Trophoblast cell (in vitro differentiated cells and primary cell): ENCODE data around the gene AEBP1.

Experiments used
- DNase-seq, 2 donors: peaks; one replicate each; pipeline ENCODE4 v3.0.0-alpha.2; 2016
- H2AFZ ChIP-seq: 2 replicates; pipeline ENCODE4 v1.6.1; 2013; ENCODE audit warnings: low read length, moderate library complexity, mild to moderate bottlenecking; ENCODE audit not compliant: insufficient read depth, poor library complexity
- H2AK5ac ChIP-seq: 2 replicates; pipeline ENCODE4 v1.6.1; 2013; ENCODE audit warnings: mild to moderate bottlenecking, low read length
- H2BK120ac ChIP-seq: 2 replicates; pipeline ENCODE4 v1.6.1; 2013; ENCODE audit warnings: low read length, mild to moderate bottlenecking, moderate library complexity; ENCODE audit not compliant: insufficient read depth, poor library complexity
- H2BK12ac ChIP-seq: 2 replicates; pipeline ENCODE4 v1.6.1; 2013; ENCODE audit warnings: mild to moderate bottlenecking, low read length, moderate library complexity
- H2BK5ac ChIP-seq: 2 replicates; pipeline ENCODE4 v1.6.1; 2013; ENCODE audit warnings: low read length, low read depth, moderate library complexity, mild to moderate bottlenecking; ENCODE audit not compliant: poor library complexity
- H3K14ac ChIP-seq: 2 replicates; pipeline ENCODE4 v1.6.1; 2013; ENCODE audit warnings: mild to moderate bottlenecking, low read length
- H3K18ac ChIP-seq: 2 replicates; pipeline ENCODE4 v1.6.1; 2013; ENCODE audit warnings: mild to moderate bottlenecking, low read length
- H3K23ac ChIP-seq: 2 replicates; pipeline ENCODE4 v1.6.1; 2013; ENCODE audit warnings: low read length
- H3K27ac ChIP-seq: 2 replicates; pipeline ENCODE4 v1.5.1; 2013; ENCODE audit warnings: low read depth, mild to moderate bottlenecking, inconsistent platforms, low read length, moderate library complexity
- H3K27me3 ChIP-seq: 2 replicates; pipeline ENCODE4 v1.6.1; 2013; ENCODE audit warnings: inconsistent platforms, mild to moderate bottlenecking, low read length, moderate library complexity; ENCODE audit not compliant: insufficient read depth
- H3K36me3 ChIP-seq, 2 experiments: 1 replicate in 1 of 2; 2 replicates in 1 of 2; pipeline ENCODE4 v1.6.1; 2013; ENCODE audit warnings: low read length in 2 of 2, mild to moderate bottlenecking in 2 of 2, moderate library complexity in 1 of 2; ENCODE audit not compliant: insufficient read depth in 2 of 2, control insufficient read depth in 1 of 2
- H3K4ac ChIP-seq: 2 replicates; pipeline ENCODE4 v1.6.1; 2013; ENCODE audit warnings: low read depth, mild to moderate bottlenecking, low read length, moderate library complexity
- H3K4me1 ChIP-seq, 2 experiments: 1 replicate in 1 of 2; 2 replicates in 1 of 2; pipeline ENCODE4 v1.6.1; 2013; ENCODE audit warnings: low read length in 2 of 2, mild to moderate bottlenecking in 2 of 2, moderate library complexity in 1 of 2; ENCODE audit not compliant: insufficient read depth in 2 of 2, control insufficient read depth in 1 of 2
- H3K4me2 ChIP-seq: 2 replicates; pipeline ENCODE4 v1.6.1; 2013; ENCODE audit warnings: inconsistent platforms, mild to moderate bottlenecking, low read length, moderate library complexity
- H3K4me3 ChIP-seq: 2 replicates; pipeline ENCODE4 v1.5.1; 2013; ENCODE audit warnings: mild to moderate bottlenecking, low read depth, low read length, inconsistent platforms
- H3K79me1 ChIP-seq: one replicate; pipeline ENCODE4 v1.6.1; 2013; ENCODE audit warnings: low read length
- H3K79me2 ChIP-seq: 2 replicates; pipeline ENCODE4 v1.6.1; 2013; ENCODE audit warnings: low read length, mild to moderate bottlenecking; ENCODE audit not compliant: control insufficient read depth, insufficient read depth, poor library complexity
- H3K9ac ChIP-seq: 2 replicates; pipeline ENCODE4 v1.6.1; 2013; ENCODE audit warnings: mild to moderate bottlenecking, low read length
- H3K9me3 ChIP-seq: 2 replicates; pipeline ENCODE4 v1.6.1; 2013; ENCODE audit warnings: low read depth, mild to moderate bottlenecking, control low read depth, inconsistent platforms, low read length; ENCODE audit not compliant: insufficient read depth
- H4K12ac ChIP-seq: 2 replicates; pipeline ENCODE4 v1.6.1; 2013; ENCODE audit warnings: low read depth, mild to moderate bottlenecking, low read length, moderate library complexity
- H4K8ac ChIP-seq: 2 replicates; pipeline ENCODE4 v1.6.1; 2013; ENCODE audit warnings: low read depth, mild to moderate bottlenecking, low read length, moderate library complexity
- H4K91ac ChIP-seq: one replicate; pipeline ENCODE4 v1.6.1; 2013; ENCODE audit warnings: low read depth, mild to moderate bottlenecking, low read length, moderate library complexity
- WGBS: extraction: QIAGEN DNeasy Blood & Tissue Kit; methylation state at CpG from one replicate; pipeline ENCODE4 v1.1.7; 2013; ENCODE audit warnings: missing lambda C conversion rate; ENCODE audit not compliant: insufficient read length, insufficient coverage; ENCODE audit errors: extremely low coverage; 5-methylcytosine and 5-hydroxymethylcytosine counted together

Gene AEBP1

GRCh38 chr7:44105832-44106231, 1.7 kb downstream of the AEBP1 start:
- no peak for DNase-seq
- Histone ChIP-seq H2BK120ac (no peak overlapping the region), H3K4ac (no peak overlapping the region)

GRCh38 chr7:44106311-44107065, 2.3 kb downstream of the AEBP1 start:
- Histone ChIP-seq H3K79me2 (no peaks in the 10 kb centered on the region), H3K4me3 (no peak overlapping the region), H2AFZ (no peak overlapping the region), H3K18ac (no peak overlapping the region), H4K12ac (no peak overlapping the region), H4K8ac (no peak overlapping the region), H2BK12ac (no peak overlapping the region), H3K4me2 (no peak overlapping the region), H3K36me3 (peaks cover 42 to 43% of the 10 kb centered on the region in 2 experiments), H3K14ac (no peak overlapping the region), H2BK5ac (no peak overlapping the region), H3K4me1 (peaks cover 9 to 10% of the 10 kb centered on the region in 2 experiments), H4K91ac (no peak overlapping the region), H3K9ac (no peak overlapping the region), H3K79me1 (peaks cover 11% of the 10 kb centered on the region), H3K27ac (no peak overlapping the region), H3K9me3 (peaks cover 1% of the 10 kb centered on the region), H3K23ac (no peak overlapping the region), H3K4ac (no peak overlapping the region), H2AK5ac (no peak overlapping the region), H2BK120ac (no peak overlapping the region), H3K27me3 (peaks cover 4% of the 10 kb centered on the region)
- no CpG with 5 or more reads among the region's 10 CpGs for WGBS
- DNase-seq: no peak

More at GRCh38 chr7:44105832-44106231, 1.7 kb downstream of the AEBP1 start:
- Histone ChIP-seq H3K4me2 (no peak overlapping the region), H3K79me2 (no peaks in the 10 kb centered on the region), H4K12ac (no peak overlapping the region), H4K8ac (no peak overlapping the region), H3K23ac (no peak overlapping the region), H2BK12ac (no peak overlapping the region), H3K79me1 (peaks cover 11% of the 10 kb centered on the region), H4K91ac (no peak overlapping the region), H2AK5ac (no peak overlapping the region), H3K4me3 (no peak overlapping the region), H3K27ac (no peak overlapping the region), H3K27me3 (peaks cover 4% of the 10 kb centered on the region), H3K4me1 (peaks cover 9 to 10% of the 10 kb centered on the region in 2 experiments), H3K9ac (no peak overlapping the region), H2AFZ (no peak overlapping the region), H3K18ac (no peak overlapping the region), H3K36me3 (peaks cover 36 to 37% of the 10 kb centered on the region in 2 experiments), H3K14ac (no peak overlapping the region), H2BK5ac (no peak overlapping the region), H3K9me3 (peaks cover 1% of the 10 kb centered on the region)
- no CpG with 5 or more reads among the region's 2 CpGs for WGBS

DNA sequence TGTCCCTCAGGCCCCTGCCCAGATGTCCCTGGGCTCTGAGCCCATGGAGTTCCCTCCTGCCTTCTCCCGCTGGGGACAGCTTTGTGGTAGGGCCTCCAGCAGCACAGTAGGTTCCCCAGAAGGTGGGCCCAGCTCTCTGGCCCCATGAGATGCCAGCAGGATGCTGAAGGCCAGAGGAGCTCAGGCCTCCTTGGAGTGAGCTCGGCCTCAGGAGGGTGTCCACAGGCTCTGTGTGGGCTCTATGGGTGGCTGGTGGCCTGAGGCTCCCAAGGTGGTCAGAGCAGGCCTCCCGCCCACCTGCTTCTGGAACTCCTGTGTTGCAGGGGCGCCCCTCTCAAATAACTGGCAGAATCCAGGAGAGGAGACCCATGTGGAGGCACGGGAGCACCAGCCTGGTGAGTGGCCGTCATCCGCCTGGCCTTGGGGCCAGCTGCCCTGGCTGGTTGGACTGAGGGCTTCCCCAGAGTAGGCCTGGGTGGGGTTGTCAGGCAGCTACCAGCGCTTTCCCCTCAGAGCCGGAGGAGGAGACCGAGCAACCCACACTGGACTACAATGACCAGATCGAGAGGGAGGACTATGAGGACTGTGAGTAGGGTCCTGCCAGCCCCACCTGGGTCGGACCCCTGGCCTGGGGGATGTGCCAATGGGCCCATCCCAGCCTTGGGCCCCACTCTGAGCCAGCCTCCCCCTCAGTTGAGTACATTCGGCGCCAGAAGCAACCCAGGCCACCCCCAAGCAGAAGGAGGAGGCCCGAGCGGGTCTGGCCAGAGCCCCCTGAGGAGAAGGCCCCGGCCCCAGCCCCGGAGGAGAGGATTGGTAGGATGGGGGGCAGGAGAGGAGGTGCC, 3.2 kb downstream of the AEBP1 start:
- Histone ChIP-seq H3K79me2 (no peaks in the 10 kb centered on the region), H3K18ac (no peak overlapping the region), H3K14ac (no peak overlapping the region), H3K79me1 (peaks cover 11% of the 10 kb centered on the region), H3K36me3 (peaks cover 50 to 51% of the 10 kb centered on the region in 2 experiments), H3K9me3 (peaks cover 1% of the 10 kb centered on the region), H4K8ac (no peak overlapping the region), H2BK120ac (no peak overlapping the region), H3K4ac (no peak overlapping the region), H3K4me3 (no peak overlapping the region), H2AFZ (no peak overlapping the region), H4K12ac (no peak overlapping the region), H3K27ac (no peak overlapping the region), H2AK5ac (no peak overlapping the region), H3K23ac (no peak overlapping the region), H3K4me2 (no peak overlapping the region), H4K91ac (no peak overlapping the region), H3K9ac (no peak overlapping the region), H3K4me1 (peaks cover 9 to 10% of the 10 kb centered on the region in 2 experiments), H2BK12ac (no peak overlapping the region), H2BK5ac (no peak overlapping the region), H3K27me3 (peaks cover 4% of the 10 kb centered on the region)
- no peak for DNase-seq
- WGBS: no CpG with 5 or more reads among the region's 18 CpGs

GRCh38 chr7:44107961-44108767, 4.0 kb downstream of the AEBP1 start:
- peaks cover 11% of the 10 kb centered on the region for H3K79me1 ChIP-seq
- no peak overlapping the region for H2BK12ac ChIP-seq
- no peak overlapping the region for H2AFZ ChIP-seq
- no peak for DNase-seq
- no peak overlapping the region for H3K14ac ChIP-seq
- no peak overlapping the region for H2BK120ac ChIP-seq
- H3K79me2 ChIP-seq: no peaks in the 10 kb centered on the region
- no peak overlapping the region for H3K4ac ChIP-seq
- no peak overlapping the region for H3K4me2 ChIP-seq
- peaks cover 58 to 59% of the 10 kb centered on the region in 2 experiments for H3K36me3 ChIP-seq
- H2AK5ac ChIP-seq: no peak overlapping the region
- no peak overlapping the region for H4K91ac ChIP-seq
- no peak overlapping the region for H4K12ac ChIP-seq
- no peak overlapping the region for H3K4me3 ChIP-seq
- H3K23ac ChIP-seq: no peak overlapping the region
- no peak overlapping the region for H3K9ac ChIP-seq
- H3K27ac ChIP-seq: no peak overlapping the region
- H3K18ac ChIP-seq: no peak overlapping the region
- no CpG with 5 or more reads among the region's 21 CpGs for WGBS
- no peak overlapping the region for H2BK5ac ChIP-seq
- no peaks in the 10 kb centered on the region for H3K9me3 ChIP-seq
- no peak overlapping the region for H4K8ac ChIP-seq
- peaks cover 9 to 10% of the 10 kb centered on the region in 2 experiments for H3K4me1 ChIP-seq
- H3K27me3 ChIP-seq: peaks cover 4% of the 10 kb centered on the region
